Activated CD4-positive, alpha-beta memory T cell treated with anti-CD3 and anti-CD28 coated beads, Interleukin-2, amount 10 ng/mL, durations not matched to agents 7 days and 5 days (primary cell): ENCODE results near the gene ITIH2. TPM values are rescaled to one million over a fixed set of nuclear protein-coding genes. Genes with fewer than 3 reads are reported as not detected.
"Not testable (repeated sequence)": the region's sequence is repeated elsewhere in the genome, so short reads cannot be mapped to it uniquely, and the experiment has no call there.

Source experiments
- CTCF ChIA-PET: fragments of 350-600 bp; sonication (Branson Sonifier 250); formaldehyde crosslinking; loops from one replicate; lab custom pipeline; 2021; ENCODE audit warnings: antibody characterized with exemption, inconsistent platforms; lab: Charles Lee
- POLR2A ChIA-PET: fragments of 350-600 bp; sonication (Branson Sonifier 250); formaldehyde crosslinking; loops from one replicate; lab custom pipeline; 2021; ENCODE audit warnings: antibody characterized with exemption; lab: Charles Lee
- DNase-seq: peaks from one replicate; pipeline ENCODE4 v3.0.0-alpha.2; 2020
- H3K27ac Mint-ChIP-seq: one replicate; pipeline ENCODE4 v1.8.0; 2021; ENCODE audit warnings: mild to moderate bottlenecking, mixed read lengths
- H3K27me3 Mint-ChIP-seq: one replicate; pipeline ENCODE4 v1.8.0; 2021; ENCODE audit warnings: mixed read lengths
- H3K36me3 Mint-ChIP-seq: one replicate; pipeline ENCODE4 v1.8.0; 2021; ENCODE audit warnings: low read depth, mixed read lengths
- H3K4me1 Mint-ChIP-seq: one replicate; pipeline ENCODE4 v1.8.0; 2021; ENCODE audit warnings: mixed read lengths
- H3K4me3 Mint-ChIP-seq: one replicate; pipeline ENCODE4 v1.8.0; 2021; ENCODE audit warnings: mild to moderate bottlenecking, mixed read lengths
- H3K9me3 Mint-ChIP-seq: one replicate; pipeline ENCODE4 v1.8.0; 2021; ENCODE audit warnings: mixed read lengths
- total RNA-seq, 2 experiments: library from RNA; stranded (reverse); gene quantifications; one replicate each; pipeline ENCODE4 v1.2.3, GENCODE V29; 2021

The ITIH2 gene
- total RNA-seq, 2 experiments from 2014 or later, result not detected

- Mint-ChIP-seq H3K4me3 (no peak overlapping the region), H3K36me3 (no peaks in the 10 kb centered on the region), H3K4me1 (no peaks in the 10 kb centered on the region), H3K27me3 (peaks cover 26% of the 10 kb centered on the region), H3K27ac (no peak overlapping the region), H3K9me3 (no peaks in the 10 kb centered on the region)
- CTCF ChIA-PET, result no interaction called here
- POLR2A ChIA-PET, result no interaction called here
- DNase-seq, result no peak
These were observed 23.9 kb upstream of the ITIH2 start for GRCh38 chr10:7679256-7679655.

GRCh38 chr10:7680078-7680477 lies 23.0 kb upstream of the ITIH2 start:
- H3K9me3 Mint-ChIP-seq, CTCF ChIA-PET, DNase-seq, POLR2A ChIA-PET, H3K36me3 Mint-ChIP-seq, H3K4me1 Mint-ChIP-seq, H3K27ac Mint-ChIP-seq, H3K4me3 Mint-ChIP-seq: not testable (repeated sequence)
- peaks cover 28% of the 10 kb centered on the region for H3K27me3 Mint-ChIP-seq

- peaks cover 27% of the 10 kb centered on the region for H3K27me3 Mint-ChIP-seq
- peaks cover 5% of the 10 kb centered on the region for H3K36me3 Mint-ChIP-seq
- DNase-seq, result no peak
- no peak overlapping the region for H3K27ac Mint-ChIP-seq
- no peak overlapping the region for H3K4me3 Mint-ChIP-seq
- POLR2A ChIA-PET, result interaction anchor here (0.6 kb wide), 1 partner anchor 161 kb away, joined by 3 read pairs; no protein-coding TSS in a partner anchor
- CTCF ChIA-PET, result interaction anchor here (0.7 to 5.8 kb wide), 31 partner anchors 9 to 768 kb away, joined by 3 to 97 read pairs (median 4); partner anchors contain the start of gene SFMBT2
- peaks cover 13% of the 10 kb centered on the region for H3K9me3 Mint-ChIP-seq
- H3K4me1 Mint-ChIP-seq, result peaks cover 9% of the 10 kb centered on the region
These were observed 16.6 kb upstream of the ITIH2 start for GRCh38 chr10:7686351-7687171.

- POLR2A ChIA-PET, result interaction anchor here (0.6 to 0.9 kb wide), 2 partner anchors 162 to 165 kb away, joined by 3 to 4 read pairs; no protein-coding TSS in a partner anchor
These were observed 15.7 kb upstream of the ITIH2 start for GRCh38 chr10:7687228-7687907.

GRCh38 chr10:7689591-7689990 lies 13.5 kb upstream of the ITIH2 start:
- ChIA-PET CTCF (interaction anchor here (5.8 kb wide), 1 partner anchor 164 kb away, joined by 97 read pairs; no protein-coding TSS in a partner anchor), POLR2A (no interaction called here)
- peaks cover 10% of the 10 kb centered on the region for H3K4me1 Mint-ChIP-seq

More at GRCh38 chr10:7687228-7687907, 15.7 kb upstream of the ITIH2 start:
- Mint-ChIP-seq H3K36me3 (peaks cover 6% of the 10 kb centered on the region), H3K4me1 (peaks cover 10% of the 10 kb centered on the region), H3K9me3 (peaks cover 17% of the 10 kb centered on the region), H3K27me3 (peaks cover 25% of the 10 kb centered on the region), H3K27ac (no peak overlapping the region), H3K4me3 (no peak overlapping the region)
- DNase-seq, result peak; percentile 80
- CTCF ChIA-PET, result interaction anchor here (0.6 to 5.8 kb wide), 33 partner anchors 8 to 769 kb away, joined by 3 to 97 read pairs (median 4); partner anchors contain the start of gene SFMBT2

GRCh38 chr10:7690885-7691597 lies 12.1 kb upstream of the ITIH2 start:
- H3K27ac Mint-ChIP-seq, DNase-seq, H3K4me3 Mint-ChIP-seq, POLR2A ChIA-PET, H3K27me3 Mint-ChIP-seq, H3K4me1 Mint-ChIP-seq, CTCF ChIA-PET, H3K36me3 Mint-ChIP-seq: not testable (repeated sequence)
- H3K9me3 Mint-ChIP-seq, result peaks cover 26% of the 10 kb centered on the region

More at GRCh38 chr10:7689591-7689990, 13.5 kb upstream of the ITIH2 start:
- Mint-ChIP-seq H3K9me3 (peaks cover 26% of the 10 kb centered on the region), H3K27ac (no peak overlapping the region), H3K36me3 (peaks cover 6% of the 10 kb centered on the region), H3K4me3 (no peak overlapping the region), H3K27me3 (peaks cover 12% of the 10 kb centered on the region)
- no peak for DNase-seq

- H3K36me3 Mint-ChIP-seq, POLR2A ChIA-PET, H3K4me3 Mint-ChIP-seq, H3K4me1 Mint-ChIP-seq, H3K27ac Mint-ChIP-seq, H3K27me3 Mint-ChIP-seq, CTCF ChIA-PET, DNase-seq: not testable (repeated sequence)
- peaks cover 26% of the 10 kb centered on the region for H3K9me3 Mint-ChIP-seq
These were observed 10.7 kb upstream of the ITIH2 start for GRCh38 chr10:7692368-7692767.

- H3K36me3 Mint-ChIP-seq, H3K27me3 Mint-ChIP-seq, DNase-seq, H3K4me3 Mint-ChIP-seq, CTCF ChIA-PET, H3K4me1 Mint-ChIP-seq, POLR2A ChIA-PET, H3K27ac Mint-ChIP-seq: not testable (repeated sequence)
- H3K9me3 Mint-ChIP-seq, result peaks cover 26% of the 10 kb centered on the region
These were observed 9.9 kb upstream of the ITIH2 start for GRCh38 chr10:7693194-7693593.

GRCh38 chr10:7696545-7696944 lies 6.6 kb upstream of the ITIH2 start:
- Mint-ChIP-seq H3K27ac (no peak overlapping the region), H3K27me3 (peaks cover 6% of the 10 kb centered on the region), H3K9me3 (peaks cover 13% of the 10 kb centered on the region), H3K4me1 (peaks cover 1% of the 10 kb centered on the region), H3K4me3 (no peak overlapping the region), H3K36me3 (peaks cover 1% of the 10 kb centered on the region)
- POLR2A ChIA-PET, result no interaction called here
- DNase-seq, result no peak
- CTCF ChIA-PET, result no interaction called here

GRCh38 chr10:7697426-7697825 lies 5.7 kb upstream of the ITIH2 start:
- H3K27ac Mint-ChIP-seq, result no peak overlapping the region
- no peaks in the 10 kb centered on the region for H3K36me3 Mint-ChIP-seq
- no peak for DNase-seq
- H3K4me1 Mint-ChIP-seq, result no peaks in the 10 kb centered on the region
- ChIA-PET CTCF (interaction anchor here (0.9 kb wide), 1 partner anchor 10 kb away, joined by 4 read pairs; no protein-coding TSS in a partner anchor), POLR2A (no interaction called here)
- peaks cover 9% of the 10 kb centered on the region for H3K9me3 Mint-ChIP-seq
- H3K4me3 Mint-ChIP-seq, result no peak overlapping the region
- H3K27me3 Mint-ChIP-seq, result peaks cover 6% of the 10 kb centered on the region

- Mint-ChIP-seq H3K27ac (no peak overlapping the region), H3K9me3 (no peaks in the 10 kb centered on the region), H3K27me3 (peaks cover 14% of the 10 kb centered on the region), H3K36me3 (no peaks in the 10 kb centered on the region), H3K4me1 (no peaks in the 10 kb centered on the region), H3K4me3 (no peak overlapping the region)
- CTCF ChIA-PET, result interaction anchor here (0.7 to 2.6 kb wide), 3 partner anchors 13 to 175 kb away, joined by 3 to 8 read pairs (median 4); no protein-coding TSS in a partner anchor
- DNase-seq, result no peak
- POLR2A ChIA-PET, result no interaction called here
These were observed 2.5 kb upstream of the ITIH2 start for GRCh38 chr10:7700577-7701125.

- ChIA-PET CTCF (interaction anchor here (0.7 to 2.6 kb wide), 2 partner anchors 14 to 176 kb away, joined by 4 to 8 read pairs; no protein-coding TSS in a partner anchor), POLR2A (no interaction called here)
- H3K9me3 Mint-ChIP-seq, result no peaks in the 10 kb centered on the region
- peaks cover 19% of the 10 kb centered on the region for H3K27me3 Mint-ChIP-seq
- no peak overlapping the region for H3K27ac Mint-ChIP-seq
- no peak for DNase-seq
- H3K36me3 Mint-ChIP-seq, result no peaks in the 10 kb centered on the region
- H3K4me3 Mint-ChIP-seq, result no peak overlapping the region
- no peaks in the 10 kb centered on the region for H3K4me1 Mint-ChIP-seq
These were observed 1.9 kb upstream of the ITIH2 start for GRCh38 chr10:7701158-7701742.
